Peyer's patch (tissue), 4 donors: ENCODE data around the gene POLR3K.

Experiments used
- CTCF ChIP-seq, 6 experiments: fragments of 450-650 bp in 4 of 6; fragments of 200-600 bp in 2 of 6; sonication (generic) in 1 of 6; IDR thresholded peaks; one replicate each; pipeline ENCODE4 v1.5.1; 2017 to 2019; ENCODE audit warnings: antibody characterized with exemption in 6 of 6, mild to moderate bottlenecking in 3 of 6, moderate library complexity in 1 of 6
- POLR2A ChIP-seq, 2 donors: fragments of 450-650 bp; IDR thresholded peaks; one replicate each; pipeline ENCODE4 v1.5.1; 2017; ENCODE audit warnings: antibody characterized with exemption in 2 of 2, mild to moderate bottlenecking in 2 of 2, moderate library complexity in 2 of 2

- TF ChIP-seq CTCF (IDR thresholded peaks at IDR 0.05) (no peak), POLR2A (IDR thresholded peaks at IDR 0.05) (no peak)
These were observed 18.3 kb downstream of the POLR3K start for GRCh38 chr16:35011-35677.
